HG02852 (cell line): ENCODE results near the gene IFNL2.
"Not testable (repeated sequence)": the region's sequence is repeated elsewhere in the genome, so short reads cannot be mapped to it uniquely, and the experiment has no call there.

Experiments
- ATAC-seq: cut with Tn5 transposase; IDR thresholded peaks from one replicate; pipeline ENCODE4 v1.9.1; 2021; ENCODE audit warnings: mild to moderate bottlenecking, moderate library complexity; ENCODE audit not compliant: unreplicated experiment

The IFNL2 gene

DNA sequence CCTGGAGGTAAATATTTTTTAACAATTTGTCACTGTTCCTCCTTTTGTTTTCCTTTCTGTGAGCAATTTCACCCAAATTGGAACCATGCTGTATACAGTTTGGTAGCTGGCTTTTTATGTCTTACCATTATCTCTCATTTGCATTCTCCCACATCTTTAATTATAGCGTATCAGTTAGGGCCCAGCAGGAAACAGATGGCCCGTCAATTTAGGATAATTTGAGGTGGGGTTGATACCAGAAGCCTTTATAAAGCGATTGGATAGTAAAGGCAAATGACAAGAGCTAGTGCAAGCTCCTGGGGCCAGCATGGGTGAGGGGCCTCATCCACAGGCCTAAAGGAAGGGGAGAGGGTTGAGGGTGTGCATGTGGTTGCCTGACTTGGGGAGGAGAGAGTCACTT lies 15.7 kb upstream of the IFNL2 start:
- ATAC-seq, result no peak

DNA sequence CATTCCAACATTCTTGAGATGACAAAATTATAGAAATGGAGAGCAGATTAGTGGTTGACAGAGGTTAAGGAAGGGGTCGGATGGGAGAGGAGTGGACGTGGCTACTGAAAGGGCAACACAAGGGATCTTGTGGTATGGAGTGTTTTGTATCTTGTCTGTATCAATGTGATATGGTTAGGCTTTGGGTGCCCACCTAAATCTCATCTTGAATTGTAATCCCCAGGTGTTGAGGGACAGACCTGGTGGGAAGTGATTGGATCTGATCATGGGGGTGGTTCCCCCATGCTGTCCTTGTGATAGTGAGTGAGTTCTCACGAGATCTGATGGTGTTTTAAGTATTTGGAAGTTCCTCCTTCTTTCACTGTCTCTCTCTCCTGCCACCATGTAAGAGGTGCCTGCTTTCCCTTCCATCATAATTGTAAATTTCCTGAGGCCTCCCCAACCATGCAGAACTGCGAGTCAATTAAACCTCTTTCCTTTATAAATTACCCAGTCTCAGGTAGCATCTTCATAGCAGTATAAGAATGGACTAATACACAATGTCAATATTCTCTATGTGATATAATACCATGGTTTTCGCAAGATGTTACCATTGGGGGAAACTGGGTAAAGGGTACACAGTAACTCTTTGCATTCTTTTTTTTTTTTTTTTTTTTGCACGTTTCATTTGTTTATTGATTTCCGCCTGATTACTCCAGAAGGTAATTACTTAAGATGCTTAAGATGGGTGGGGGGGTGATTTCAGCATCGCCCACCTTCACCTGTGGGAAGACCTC lies 14.6 kb upstream of the IFNL2 start:
- ATAC-seq, result no peak

DNA sequence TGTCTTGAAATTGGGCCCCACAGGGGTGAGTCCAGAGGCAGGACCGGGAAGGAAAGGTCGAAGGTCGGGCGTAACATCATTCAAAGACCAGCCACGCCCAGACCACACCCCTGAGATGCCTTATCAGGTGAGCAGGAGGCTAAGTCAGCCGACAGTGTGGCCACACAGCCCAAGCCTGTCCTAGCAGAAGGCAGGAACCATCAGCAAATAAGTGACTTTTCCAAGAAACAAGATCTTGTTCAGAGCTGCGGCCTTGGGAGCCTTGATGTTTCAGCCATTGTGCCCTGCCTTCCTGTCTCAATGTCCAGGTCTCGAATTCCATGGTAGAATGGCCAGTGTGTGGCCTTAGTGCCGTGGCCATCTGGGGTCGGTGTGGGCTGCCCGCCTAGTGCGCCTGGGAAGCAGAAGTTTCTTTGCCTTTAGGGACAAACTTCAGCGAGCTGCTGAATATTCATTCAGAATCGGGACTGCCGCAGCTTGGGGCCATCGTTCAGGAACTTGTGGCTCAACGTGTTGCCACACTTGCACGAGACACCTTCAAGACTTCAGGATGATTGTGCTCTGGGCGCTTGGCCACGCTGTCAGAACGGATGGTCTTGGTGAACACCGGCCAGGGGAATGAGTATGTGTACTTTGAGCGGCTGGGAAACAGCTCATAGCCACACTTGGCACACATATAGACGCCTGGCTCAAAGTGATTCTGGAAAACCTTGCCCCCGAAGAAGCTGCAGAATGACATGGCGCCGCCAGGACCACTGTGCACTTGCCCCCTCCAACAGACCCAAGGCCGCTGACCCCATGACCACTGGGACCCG lies 13.5 kb upstream of the IFNL2 start:
- ATAC-seq, result no peak

DNA sequence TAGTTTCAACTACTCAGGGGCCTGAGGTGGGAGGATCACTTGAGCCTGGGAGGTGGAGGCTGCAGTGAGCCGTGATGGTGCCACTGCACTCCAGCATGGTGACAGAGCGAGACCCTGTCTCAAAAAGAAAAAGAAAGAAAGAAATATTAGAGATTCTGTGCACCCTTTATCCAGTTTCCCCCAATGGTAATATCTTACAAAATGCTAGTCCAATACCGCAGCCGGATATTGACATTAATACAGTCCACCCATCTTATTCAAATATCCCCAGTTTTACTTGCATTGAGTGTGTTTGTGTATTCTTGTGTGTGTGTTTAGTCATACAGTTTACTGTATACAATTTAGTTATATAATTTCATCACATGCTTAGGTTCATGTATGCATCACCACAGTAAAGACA lies 11.0 kb upstream of the IFNL2 start:
- ATAC-seq, result no peak

DNA sequence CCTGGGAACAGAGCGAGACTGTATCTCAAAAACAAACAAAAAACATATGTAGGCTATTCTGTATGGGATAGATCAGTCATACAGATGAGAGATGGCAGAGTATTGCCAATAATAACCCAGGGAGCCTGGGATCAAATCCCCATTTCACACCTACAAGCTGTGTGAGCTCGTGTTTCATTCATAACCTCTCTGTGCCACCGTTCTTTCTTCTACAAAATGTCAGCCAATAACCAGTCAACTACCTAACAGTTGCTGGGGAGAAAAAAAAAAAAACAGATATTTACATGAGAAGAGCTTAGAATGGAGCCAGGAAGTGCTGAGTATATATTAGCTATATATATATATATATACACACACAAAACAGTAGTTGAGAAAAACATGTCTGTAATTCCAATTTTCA lies 6.5 kb upstream of the IFNL2 start:
- ATAC-seq, result no peak

DNA sequence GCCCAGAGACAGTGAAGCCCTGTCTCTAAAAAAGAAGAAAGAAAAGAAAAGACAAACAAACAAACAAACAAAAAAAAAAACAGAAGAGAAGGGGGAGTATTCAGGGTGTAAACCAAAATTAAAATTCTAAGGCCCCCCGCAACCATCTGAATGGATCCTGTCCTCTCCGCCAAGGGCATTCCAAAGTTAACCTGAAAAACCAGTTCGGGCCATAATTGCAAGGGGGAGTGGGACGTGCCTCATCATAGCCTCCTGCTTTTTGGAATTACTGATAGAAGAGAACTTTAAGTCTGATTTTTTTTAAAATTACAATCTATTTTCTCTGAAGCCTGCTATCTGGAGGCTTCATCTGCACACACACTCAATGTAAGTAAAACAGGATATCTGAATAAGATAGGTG lies 5.7 kb upstream of the IFNL2 start:
- no peak for ATAC-seq

DNA sequence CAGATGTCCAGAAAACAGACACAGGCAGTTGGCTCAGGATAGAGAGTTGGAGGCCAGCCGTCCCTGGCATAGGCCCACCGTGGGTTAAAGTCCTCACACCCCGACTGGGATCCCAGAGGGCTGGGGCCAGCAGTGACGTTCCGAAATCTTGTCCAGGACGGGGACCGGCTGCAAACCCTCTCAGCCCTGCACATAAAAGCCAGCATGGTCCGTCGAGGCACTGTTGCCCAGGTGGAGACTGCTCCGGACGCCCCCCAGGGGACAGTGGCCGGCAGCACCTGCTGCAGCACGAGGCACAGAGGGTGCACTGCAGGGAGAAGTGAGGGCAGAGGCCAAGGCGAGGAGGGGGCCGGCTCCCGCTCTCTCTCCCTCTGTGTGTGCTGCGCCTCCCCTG lies 4.3 kb upstream of the IFNL2 start:
- ATAC-seq, result no peak

DNA sequence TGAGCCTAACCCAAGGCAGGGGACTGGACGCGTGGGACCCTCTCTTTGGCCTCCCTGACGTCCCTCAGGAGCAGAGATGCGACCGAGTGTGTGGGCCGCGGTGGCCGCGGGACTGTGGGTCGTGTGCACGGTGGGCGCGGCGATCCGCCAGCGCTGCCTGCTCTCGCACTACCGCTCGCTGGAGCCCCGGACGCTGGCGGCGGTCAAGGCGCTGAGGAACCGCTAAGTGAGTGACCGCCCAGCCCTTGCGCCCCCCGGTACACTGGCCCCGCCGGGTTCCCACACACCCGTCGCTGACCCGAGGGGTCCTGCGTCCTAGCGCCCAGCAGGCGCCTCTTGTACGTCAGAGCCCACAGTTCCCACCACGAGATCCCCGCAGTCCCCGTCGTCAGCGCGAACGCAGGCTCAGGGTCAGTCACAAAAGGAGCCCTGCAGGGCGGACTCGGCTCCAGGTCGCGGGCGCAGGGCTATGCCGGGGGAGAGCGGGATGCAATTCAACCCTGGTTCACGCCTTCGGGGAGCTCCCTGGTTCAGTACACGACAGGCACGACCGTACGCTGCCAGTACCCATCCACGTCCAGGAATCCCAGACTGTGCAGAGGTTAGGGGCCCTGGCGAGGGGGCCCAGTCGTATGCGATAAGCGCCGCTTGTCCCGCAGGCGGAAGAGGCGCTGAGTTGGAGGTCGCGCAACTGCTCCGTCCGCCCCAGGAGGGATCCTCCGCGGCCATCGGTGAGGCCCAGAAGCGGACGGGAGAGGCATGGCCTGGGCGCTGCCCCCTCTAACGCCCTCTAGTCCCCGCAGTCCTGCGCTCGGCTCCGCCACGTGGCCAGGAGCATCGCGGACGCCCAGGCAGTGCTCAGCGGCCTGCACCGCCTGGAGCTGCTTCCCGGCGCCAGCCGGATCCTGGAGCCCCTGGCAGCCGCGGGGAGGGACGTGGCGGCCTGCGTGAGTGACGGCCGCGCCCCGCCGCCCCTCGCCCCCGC lies 3.6 kb upstream of the IFNL2 start:
- no peak for ATAC-seq

DNA sequence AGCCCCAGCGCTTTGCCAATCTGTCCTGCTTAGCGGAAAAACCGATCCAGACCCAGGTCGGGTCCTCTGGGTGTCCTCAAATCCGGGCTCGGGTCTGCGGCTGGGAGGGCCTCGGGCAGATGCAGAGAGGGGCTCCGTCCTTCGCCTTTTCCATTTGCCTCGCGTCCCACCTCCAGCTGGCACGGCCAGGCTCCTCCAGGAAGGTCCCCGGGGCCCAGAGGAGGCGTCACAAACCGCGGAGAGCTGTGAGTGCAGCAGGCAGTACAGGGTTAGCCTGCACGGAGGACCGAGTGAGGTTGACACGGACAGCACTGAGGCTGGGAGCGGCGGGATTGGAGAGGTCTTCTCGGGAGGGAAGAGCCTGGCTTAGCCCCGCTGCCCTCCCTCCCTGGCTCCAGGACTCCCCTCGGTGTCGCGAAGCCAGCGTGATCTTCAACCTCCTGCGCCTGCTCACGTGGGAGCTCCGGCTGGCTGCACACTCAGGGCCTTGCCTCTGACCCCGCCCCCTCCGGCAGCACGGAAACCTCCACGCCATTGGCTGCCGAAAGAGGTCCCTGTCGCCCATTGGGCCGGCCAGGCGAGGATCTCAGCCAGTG lies 2.8 kb upstream of the IFNL2 start:
- ATAC-seq, result no peak

DNA sequence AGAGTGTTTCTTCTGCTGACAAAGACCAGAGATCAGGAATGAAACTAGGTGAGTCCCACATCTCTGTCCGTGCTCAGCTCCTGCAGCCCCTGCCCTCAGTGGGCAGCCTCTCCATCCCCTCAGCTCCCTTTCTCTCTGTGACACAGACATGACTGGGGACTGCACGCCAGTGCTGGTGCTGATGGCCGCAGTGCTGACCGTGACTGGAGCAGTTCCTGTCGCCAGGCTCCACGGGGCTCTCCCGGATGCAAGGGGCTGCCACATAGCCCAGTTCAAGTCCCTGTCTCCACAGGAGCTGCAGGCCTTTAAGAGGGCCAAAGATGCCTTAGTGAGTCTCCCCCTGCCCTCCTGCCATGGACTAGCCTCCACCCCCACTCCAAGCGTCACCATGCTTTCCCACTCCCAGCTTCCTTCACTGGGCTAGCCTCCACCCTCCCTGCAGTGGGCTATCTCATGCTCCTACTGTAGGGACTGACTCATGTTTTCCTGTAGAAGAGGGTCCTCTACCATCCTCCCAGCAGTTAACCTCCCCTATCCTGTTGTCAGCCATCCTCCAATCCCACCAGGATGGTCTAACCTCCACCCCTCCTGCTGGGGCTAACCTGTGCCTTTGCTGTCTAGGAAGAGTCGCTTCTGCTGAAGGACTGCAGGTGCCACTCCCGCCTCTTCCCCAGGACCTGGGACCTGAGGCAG lies 481 bp downstream of the IFNL2 start:
- ATAC-seq, result not testable (repeated sequence)

DNA sequence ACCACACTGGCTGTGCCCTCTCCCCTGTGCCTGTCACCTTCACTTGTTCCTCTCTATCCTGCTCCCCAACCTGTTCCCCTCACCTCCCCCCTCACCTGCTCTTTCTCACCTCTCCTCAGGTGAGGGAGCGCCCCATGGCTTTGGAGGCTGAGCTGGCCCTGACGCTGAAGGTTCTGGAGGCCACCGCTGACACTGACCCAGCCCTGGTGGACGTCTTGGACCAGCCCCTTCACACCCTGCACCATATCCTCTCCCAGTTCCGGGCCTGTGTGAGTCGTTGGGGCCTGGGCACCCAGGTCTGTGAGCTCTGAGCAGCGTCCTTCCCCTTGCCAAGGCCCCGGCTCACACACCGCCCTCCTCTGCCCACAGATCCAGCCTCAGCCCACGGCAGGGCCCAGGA lies 1.2 kb downstream of the IFNL2 start:
- ATAC-seq, result not testable (repeated sequence)

DNA sequence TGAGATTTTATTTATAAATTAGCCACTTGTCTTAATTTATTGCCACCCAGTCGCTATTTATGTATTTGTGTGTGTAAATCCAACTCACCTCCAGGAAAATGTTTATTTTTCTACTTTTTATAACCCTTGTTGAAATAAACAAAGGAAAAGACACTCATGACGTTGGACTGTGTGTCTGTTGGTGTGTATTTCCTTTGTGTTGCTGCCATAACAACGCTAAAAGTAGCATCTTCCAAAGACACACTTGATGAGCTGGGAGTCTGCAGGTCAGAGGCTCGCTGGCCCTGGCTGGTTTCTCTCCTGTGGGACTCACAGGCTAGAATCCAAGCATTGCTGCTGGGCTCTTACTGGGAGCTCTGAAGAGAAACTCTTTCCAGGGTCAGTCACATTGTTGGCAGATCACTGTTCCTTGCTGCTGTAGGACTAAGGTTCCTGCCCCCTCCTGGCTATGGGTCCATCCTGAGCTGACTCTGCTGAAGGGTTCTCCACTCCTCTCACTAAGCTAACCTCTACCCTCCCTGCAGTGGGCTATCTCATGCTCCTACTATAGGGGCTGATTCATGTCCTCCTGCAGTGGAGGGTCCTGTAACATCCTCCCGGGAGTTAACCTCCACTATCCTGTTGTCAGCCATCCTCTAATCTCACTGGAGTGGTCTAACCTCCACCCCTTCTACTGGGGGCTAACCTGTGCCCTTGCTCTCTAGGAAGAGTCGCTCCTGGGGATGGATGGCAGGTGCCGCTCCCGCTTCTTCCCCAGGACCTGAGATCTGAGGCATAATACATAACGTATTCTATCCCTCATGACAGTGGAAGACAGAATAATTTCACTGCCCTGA lies 2.1 kb downstream of the IFNL2 start:
- ATAC-seq, result no peak

DNA sequence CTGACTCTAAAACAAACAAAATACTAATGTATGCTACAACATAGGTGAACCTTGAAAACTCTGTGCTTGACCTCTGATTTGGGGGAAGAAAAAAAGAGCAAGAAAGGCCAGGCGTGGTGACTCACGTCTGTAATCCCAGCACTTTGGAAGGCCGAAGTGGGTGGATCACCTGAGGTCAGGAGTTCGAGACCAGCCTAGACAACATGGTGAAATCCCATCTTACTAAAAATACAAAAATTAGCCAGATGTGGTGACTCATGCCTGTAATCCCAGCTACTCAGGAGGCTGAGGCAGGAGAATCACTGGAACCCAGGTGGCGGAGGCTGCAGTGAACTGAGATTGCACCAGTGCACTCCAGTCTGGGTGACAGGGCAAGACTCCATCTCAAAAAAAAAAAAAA lies 5.7 kb downstream of the IFNL2 start:
- ATAC-seq, result not testable (repeated sequence)

DNA sequence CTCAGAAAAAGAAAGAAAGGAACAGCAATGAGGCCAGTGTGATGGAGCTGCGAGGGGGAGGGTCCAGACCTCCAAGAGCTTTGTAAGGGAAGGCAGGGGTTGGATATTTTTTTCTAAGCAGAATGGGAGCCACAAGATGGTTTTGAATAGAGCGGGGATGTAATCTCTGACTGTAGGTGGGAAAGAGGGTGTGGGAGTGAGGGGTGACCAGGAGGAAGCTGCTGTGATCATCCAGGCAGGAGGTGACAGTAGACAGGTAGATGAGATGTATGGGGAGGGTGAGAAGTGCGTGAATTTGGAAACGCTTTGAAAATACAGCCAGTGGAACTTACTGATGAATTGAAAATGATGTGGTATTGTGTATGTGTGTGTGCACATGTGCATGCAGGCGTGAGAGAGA lies 7.4 kb downstream of the IFNL2 start:
- ATAC-seq, result no peak

DNA sequence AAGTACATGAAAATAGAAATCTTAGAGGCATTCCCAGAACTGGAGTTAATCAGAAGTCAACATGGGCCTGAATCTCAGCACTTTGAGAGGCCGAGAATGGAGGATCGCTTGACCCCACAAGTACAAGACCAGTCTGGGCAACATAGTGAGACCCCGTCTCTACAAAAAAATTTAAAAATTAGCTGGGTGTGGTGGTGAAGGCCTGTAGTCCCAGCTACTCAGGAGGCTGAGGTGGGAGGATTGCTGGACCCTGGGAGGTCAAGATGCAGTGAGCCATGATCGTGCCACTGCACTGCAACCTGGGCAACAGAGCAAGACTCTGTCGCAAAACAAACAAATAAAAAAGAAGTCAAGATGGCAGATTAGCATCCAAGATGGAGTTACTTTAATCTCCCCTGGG lies 8.5 kb downstream of the IFNL2 start:
- ATAC-seq, result no peak

DNA sequence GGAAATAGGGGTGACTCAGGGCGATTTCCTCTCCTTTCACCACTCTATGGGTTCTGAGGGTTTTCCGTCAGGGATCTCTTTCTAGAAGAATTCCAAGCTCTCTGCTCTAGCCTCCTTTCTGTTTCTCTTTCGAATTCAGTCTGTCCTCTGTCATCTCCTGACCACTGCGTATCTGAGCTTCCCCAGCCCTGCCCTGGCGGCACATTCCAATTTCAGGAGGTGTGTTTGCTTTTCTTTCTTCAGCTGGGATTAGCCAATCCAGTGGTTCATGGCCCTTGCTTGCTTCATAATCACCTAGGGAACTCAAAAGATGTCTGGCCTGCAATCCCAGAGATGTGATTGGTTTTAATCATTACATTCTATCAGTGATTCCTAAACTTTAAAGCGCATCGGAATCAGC lies 9.4 kb downstream of the IFNL2 start:
- no peak for ATAC-seq

DNA sequence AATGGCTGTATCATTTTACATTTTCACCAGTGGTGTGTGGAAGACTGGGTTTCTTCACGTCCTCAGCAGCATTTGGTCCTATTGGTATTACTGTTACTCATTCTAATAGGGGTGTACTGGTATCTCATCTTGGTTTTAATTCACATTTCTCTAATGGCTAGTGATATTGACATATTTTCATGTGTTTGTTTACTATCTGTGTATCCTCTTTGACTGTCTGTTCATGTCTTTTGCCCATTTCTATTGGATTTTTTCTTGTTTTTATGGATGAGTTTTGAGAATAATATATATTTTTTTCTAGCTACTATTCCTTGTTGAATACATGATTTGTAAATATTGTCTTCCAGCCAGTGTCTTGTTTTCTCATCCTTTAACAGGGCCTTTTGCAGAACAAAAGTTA lies 13.8 kb downstream of the IFNL2 start:
- no peak for ATAC-seq

DNA sequence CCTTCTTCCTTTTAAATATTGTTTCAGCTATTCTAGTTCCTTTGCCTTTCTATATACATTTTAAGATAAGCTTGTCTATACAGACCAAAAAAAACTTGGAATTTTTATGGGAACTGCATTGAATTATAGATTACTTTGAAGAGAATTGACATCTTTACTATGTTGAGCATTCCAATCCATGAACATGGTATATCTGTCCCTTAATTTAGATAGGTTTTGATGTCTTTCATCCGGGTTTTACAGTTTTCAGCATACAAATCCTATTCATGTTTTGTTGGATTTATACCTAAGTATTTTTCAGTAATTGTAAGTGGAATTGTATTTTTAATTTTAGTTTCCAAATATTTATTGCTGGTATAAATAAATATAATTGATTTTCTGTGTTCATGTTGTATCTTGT lies 15.8 kb downstream of the IFNL2 start:
- no peak for ATAC-seq

DNA sequence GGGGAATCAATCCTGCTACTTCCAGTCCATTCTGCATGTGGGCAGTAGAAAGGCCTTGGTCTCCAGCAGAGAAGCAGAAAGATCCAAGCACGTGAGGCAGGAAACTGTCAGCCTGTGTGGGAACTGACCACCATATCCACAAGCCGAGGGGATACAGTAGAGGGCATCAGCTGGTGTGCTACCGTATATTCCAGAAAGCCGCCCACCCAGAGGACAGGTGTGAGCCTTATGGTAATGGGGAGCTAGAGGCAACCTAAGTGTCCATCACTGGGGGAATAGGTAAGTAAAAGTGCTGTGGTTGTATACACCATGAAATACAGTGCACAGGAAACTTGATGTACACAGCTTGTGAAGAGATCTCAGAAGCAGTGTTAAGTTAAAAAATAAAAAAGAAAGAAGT lies 25.2 kb downstream of the IFNL2 start:
- no peak for ATAC-seq
